HG03196 (cell line): ENCODE measurements around the gene GRIK4.

Source experiments
- ATAC-seq: cut with Tn5 transposase; IDR thresholded peaks from one replicate; pipeline ENCODE4 v1.9.1; 2021; ENCODE audit not compliant: unreplicated experiment

Gene GRIK4

GRCh38 chr11:120505801-120506425, 5.6 kb upstream of the GRIK4 start:
- no peak for ATAC-seq

- no peak for ATAC-seq
Measured at GRCh38 chr11:120509346-120510053, 2.0 kb upstream of the GRIK4 start.

GRCh38 chr11:120510406-120511115, 987 bp upstream of the GRIK4 start:
- no peak for ATAC-seq

GRCh38 chr11:120511820-120512738, 531 bp downstream of the GRIK4 start:
- no peak for ATAC-seq

- no peak for ATAC-seq
Measured at GRCh38 chr11:120512739-120513435, 1.3 kb downstream of the GRIK4 start.

- no peak for ATAC-seq
Measured at GRCh38 chr11:120513436-120514315, 2.1 kb downstream of the GRIK4 start.

GRCh38 chr11:120514541-120515121, 3.1 kb downstream of the GRIK4 start:
- ATAC-seq, result no peak

- no peak for ATAC-seq
Measured at GRCh38 chr11:120515186-120515723, 3.7 kb downstream of the GRIK4 start.

GRCh38 chr11:120516461-120517389, 5.2 kb downstream of the GRIK4 start:
- ATAC-seq, result no peak

- no peak for ATAC-seq
Measured at GRCh38 chr11:120517390-120517761, 5.8 kb downstream of the GRIK4 start.

GRCh38 chr11:120517801-120518291, 6.3 kb downstream of the GRIK4 start:
- ATAC-seq, result no peak

GRCh38 chr11:120518356-120518755, 6.8 kb downstream of the GRIK4 start:
- no peak for ATAC-seq

- ATAC-seq, result no peak
Measured at GRCh38 chr11:120519474-120519873, 7.9 kb downstream of the GRIK4 start.

- no peak for ATAC-seq
Measured at GRCh38 chr11:120520091-120520822, 8.7 kb downstream of the GRIK4 start.

- no peak for ATAC-seq
Measured at GRCh38 chr11:120521176-120521575, 9.6 kb downstream of the GRIK4 start.

GRCh38 chr11:120522021-120522420, 10.5 kb downstream of the GRIK4 start:
- no peak for ATAC-seq

- no peak for ATAC-seq
Measured at GRCh38 chr11:120522736-120523135, 11.2 kb downstream of the GRIK4 start.
